HG03039 (cell line): Measurements from ENCODE around the gene TMEM140.
A peak's percentile ranks its signal among the peaks of the same experiment; 100 is the strongest.
"Not testable (repeated sequence)": the region's sequence is repeated elsewhere in the genome, so short reads cannot be mapped to it uniquely, and the experiment has no call there.

Experiments used
- ATAC-seq: cut with Tn5 transposase; IDR thresholded peaks from one replicate; pipeline ENCODE4 v1.9.1; 2021; ENCODE audit warnings: mild to moderate bottlenecking, moderate library complexity; ENCODE audit not compliant: unreplicated experiment

Gene TMEM140

GRCh38 chr7:135171581-135172291 lies 23.9 kb downstream of the TMEM140 start:
- not testable (repeated sequence) for ATAC-seq

GRCh38 chr7:135173916-135174315 lies 26.0 kb downstream of the TMEM140 start:
- not testable (repeated sequence) for ATAC-seq

GRCh38 chr7:135174941-135175340 lies 27.1 kb downstream of the TMEM140 start:
- ATAC-seq, result no peak

- ATAC-seq, result no peak
These were observed 28.1 kb downstream of the TMEM140 start for GRCh38 chr7:135175931-135176330.

GRCh38 chr7:135177028-135177696 lies 29.3 kb downstream of the TMEM140 start:
- ATAC-seq, result no peak

GRCh38 chr7:135178364-135178763 lies 30.5 kb downstream of the TMEM140 start:
- ATAC-seq, result no peak

- no peak for ATAC-seq
These were observed 31.6 kb downstream of the TMEM140 start for GRCh38 chr7:135179321-135179925.

- ATAC-seq, result no peak
These were observed 32.2 kb downstream of the TMEM140 start for GRCh38 chr7:135180122-135180521.

- no peak for ATAC-seq
These were observed 33.5 kb downstream of the TMEM140 start for GRCh38 chr7:135181261-135181928.

GRCh38 chr7:135181929-135182678 lies 34.2 kb downstream of the TMEM140 start:
- ATAC-seq, result no peak

- ATAC-seq, result no peak
These were observed 35.6 kb downstream of the TMEM140 start for GRCh38 chr7:135183478-135183877.

GRCh38 chr7:135184254-135184841 lies 36.5 kb downstream of the TMEM140 start:
- no peak for ATAC-seq

- no peak for ATAC-seq
These were observed 37.8 kb downstream of the TMEM140 start for GRCh38 chr7:135185471-135186260.

- no peak for ATAC-seq
These were observed 38.3 kb downstream of the TMEM140 start for GRCh38 chr7:135186261-135186540.

- peak; percentile 41 for ATAC-seq
These were observed 39.0 kb downstream of the TMEM140 start for GRCh38 chr7:135186841-135187253.

GRCh38 chr7:135188298-135188984 lies 40.6 kb downstream of the TMEM140 start:
- ATAC-seq, result no peak

GRCh38 chr7:135189221-135189662 lies 41.4 kb downstream of the TMEM140 start:
- no peak for ATAC-seq

- ATAC-seq, result no peak
These were observed 42.1 kb downstream of the TMEM140 start for GRCh38 chr7:135189961-135190360.

- ATAC-seq, result no peak
These were observed 42.8 kb downstream of the TMEM140 start for GRCh38 chr7:135190703-135191102.
